ELR (cell line): Measurements from ENCODE around the gene NLRP10.
"Not testable (repeated sequence)": the region's sequence is repeated elsewhere in the genome, so short reads cannot be mapped to it uniquely, and the experiment has no call there.

ENCODE experiments used
- DNase-seq: peaks from one replicate; pipeline ENCODE4 v3.0.0-alpha.2; 2015; ENCODE audit warnings: low read depth

The NLRP10 gene, protein sequence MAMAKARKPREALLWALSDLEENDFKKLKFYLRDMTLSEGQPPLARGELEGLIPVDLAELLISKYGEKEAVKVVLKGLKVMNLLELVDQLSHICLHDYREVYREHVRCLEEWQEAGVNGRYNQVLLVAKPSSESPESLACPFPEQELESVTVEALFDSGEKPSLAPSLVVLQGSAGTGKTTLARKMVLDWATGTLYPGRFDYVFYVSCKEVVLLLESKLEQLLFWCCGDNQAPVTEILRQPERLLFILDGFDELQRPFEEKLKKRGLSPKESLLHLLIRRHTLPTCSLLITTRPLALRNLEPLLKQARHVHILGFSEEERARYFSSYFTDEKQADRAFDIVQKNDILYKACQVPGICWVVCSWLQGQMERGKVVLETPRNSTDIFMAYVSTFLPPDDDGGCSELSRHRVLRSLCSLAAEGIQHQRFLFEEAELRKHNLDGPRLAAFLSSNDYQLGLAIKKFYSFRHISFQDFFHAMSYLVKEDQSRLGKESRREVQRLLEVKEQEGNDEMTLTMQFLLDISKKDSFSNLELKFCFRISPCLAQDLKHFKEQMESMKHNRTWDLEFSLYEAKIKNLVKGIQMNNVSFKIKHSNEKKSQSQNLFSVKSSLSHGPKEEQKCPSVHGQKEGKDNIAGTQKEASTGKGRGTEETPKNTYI

GRCh38 chr11:7965386-7965785 is at the start of gene NLRP10:
NLRP10 (minus strand) TSS chr11:7965447; CDS start chr11:7963495, 1,952 bp downstream.
- peak; percentile 84 for DNase-seq

- no peak for DNase-seq
Measured at GRCh38 chr11:8013833-8014232, 48.6 kb upstream of the NLRP10 start.

- DNase-seq: peak; percentile 93
Measured at GRCh38 chr11:8011981-8012444, 46.8 kb upstream of the NLRP10 start.

DNA sequence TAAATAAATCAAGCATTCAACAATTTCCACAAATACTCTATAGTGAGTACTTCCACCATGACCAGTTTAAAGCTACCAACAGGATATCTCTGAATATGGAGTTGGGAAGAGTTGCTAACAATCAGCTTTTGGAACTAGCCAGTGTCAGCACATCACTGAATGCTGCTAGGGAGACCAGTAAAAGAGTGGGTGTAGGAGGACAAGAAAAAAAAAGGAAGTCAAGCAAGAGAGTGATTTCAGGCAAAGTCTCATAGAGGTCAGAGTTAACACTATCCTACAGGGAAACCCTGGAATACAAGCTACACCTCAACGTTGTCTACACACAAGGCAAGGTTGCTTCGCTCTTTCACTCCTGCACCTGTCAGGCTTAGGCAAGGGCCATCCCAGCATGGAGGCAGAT is 46.1 kb upstream of the NLRP10 start:
- no peak for DNase-seq

DNA sequence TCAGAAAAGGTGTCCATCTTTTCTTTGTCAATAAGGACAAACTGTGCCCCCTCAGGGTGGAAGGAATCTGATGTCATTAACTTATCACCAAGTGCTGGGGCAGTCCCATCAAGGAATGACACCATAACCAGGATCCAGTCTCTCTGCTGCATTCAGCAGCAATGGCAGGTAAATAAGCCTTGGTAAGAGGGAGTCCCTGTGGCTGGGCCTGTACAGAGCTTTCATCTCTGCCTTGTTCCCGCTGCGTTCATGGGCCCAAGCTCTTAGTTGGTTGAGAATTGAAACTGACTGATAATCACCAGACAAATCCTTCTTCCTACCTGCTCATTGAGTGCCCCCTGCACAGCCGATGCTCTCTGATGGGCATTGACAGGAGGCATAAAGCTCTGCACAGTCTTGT is 44.6 kb upstream of the NLRP10 start:
- DNase-seq: no peak

DNA sequence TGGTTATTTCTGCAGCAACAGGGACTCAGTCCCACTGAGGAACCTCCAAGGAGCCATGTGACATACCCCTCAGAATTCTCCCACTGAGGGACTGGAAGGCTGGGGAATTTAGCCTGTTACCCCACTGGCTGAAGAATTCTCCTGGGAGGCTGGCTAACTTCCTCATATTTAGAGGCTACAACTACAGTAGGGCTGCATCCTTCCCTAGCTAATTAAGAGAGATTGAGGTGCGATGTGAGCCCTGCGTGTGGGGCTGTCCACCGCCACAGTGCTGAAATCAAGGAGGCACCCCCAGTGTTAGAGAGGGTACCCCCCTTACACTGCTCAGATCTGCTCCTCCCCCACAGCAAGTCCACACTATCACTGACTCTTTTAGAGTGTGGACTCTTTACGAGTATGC is 43.0 kb upstream of the NLRP10 start:
- DNase-seq: no peak

DNA sequence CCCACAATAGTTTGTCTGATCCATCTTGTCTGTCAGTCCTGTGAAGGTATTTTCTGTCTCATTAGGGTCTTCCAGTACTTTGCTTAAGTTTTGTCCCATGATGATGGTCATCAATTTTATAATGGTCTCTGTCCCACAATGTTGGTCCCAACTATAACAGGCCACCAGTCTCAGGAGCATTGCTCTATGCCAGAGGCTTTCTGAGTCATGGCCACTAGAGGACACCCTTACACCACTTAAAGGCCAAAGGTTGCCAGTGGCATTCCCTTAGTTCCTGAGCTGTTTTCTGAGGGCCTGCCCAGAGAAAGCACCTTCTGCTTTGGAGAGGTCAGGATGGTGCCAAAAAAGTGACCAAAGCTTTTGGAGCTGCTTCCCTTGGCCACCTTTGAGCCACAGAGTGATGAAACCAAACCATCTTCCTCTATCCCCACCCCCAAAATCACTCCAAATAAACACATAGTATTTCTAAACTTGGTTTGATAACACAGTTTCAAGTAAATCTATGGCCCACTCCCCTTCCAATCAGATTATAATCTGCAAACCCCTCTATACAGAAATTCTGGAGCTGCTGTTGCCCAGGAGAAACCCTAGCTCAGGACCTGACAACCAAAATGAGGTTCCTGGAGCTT is 41.2 kb upstream of the NLRP10 start:
- DNase-seq: peak; percentile 79

DNA sequence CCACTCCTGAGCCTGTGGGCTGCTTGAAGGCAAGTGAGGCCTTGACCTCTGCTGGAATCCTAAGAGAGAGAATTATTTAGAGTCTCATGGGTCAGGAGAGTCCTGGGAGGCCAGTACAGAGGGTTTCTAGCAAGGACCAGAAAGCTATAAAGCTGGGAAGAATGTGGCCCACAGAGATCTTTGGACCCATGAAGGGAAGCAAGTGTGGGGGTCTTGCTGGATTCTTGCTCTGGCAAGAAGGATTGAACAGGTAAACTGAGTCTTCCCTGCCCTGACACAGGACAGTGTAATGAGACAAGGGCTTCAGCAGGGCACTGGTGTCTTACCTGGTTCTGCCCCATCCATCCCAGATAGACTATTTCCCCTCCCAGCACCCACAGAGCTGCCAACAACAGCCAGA is 40.3 kb upstream of the NLRP10 start:
- DNase-seq: no peak

GRCh38 chr11:8004008-8004407 is 38.8 kb upstream of the NLRP10 start:
- no peak for DNase-seq

- no peak for DNase-seq
Measured at GRCh38 chr11:8003187-8003586, 37.9 kb upstream of the NLRP10 start.

GRCh38 chr11:8002676-8003075 is 37.4 kb upstream of the NLRP10 start:
- no peak for DNase-seq

GRCh38 chr11:8000390-8000789 is 35.1 kb upstream of the NLRP10 start:
- no peak for DNase-seq

- no peak for DNase-seq
Measured at GRCh38 chr11:7999795-8000194, 34.5 kb upstream of the NLRP10 start.

- no peak for DNase-seq
Measured at GRCh38 chr11:7994581-7995278, 29.5 kb upstream of the NLRP10 start.

DNA sequence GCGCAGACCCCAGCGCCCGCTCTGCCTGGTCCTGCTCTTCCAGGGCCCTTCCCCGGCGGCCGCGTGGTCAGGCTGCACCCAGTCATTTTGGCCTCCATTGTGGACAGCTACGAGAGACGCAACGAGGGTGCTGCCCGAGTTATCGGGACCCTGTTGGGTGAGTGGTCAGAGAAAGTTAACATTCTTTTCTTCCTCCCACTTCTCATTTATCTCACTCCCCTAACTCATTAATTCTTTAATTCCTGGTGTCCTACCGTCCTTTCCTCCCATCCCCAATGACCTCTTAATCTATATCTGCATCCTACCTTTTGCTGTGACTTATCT is 22.3 kb upstream of the NLRP10 start:
- DNase-seq: not testable (repeated sequence)

- peak; percentile 100 for DNase-seq
Measured at GRCh38 chr11:7986768-7987559, 21.7 kb upstream of the NLRP10 start, which contains the start of gene EIF3F. EIF3F (plus strand) TSS chr11:7987337; CDS start chr11:7987353, 16 bp downstream.

GRCh38 chr11:7983832-7984590 is 18.8 kb upstream of the NLRP10 start:
- DNase-seq: no peak

GRCh38 chr11:7982582-7983119 is 17.4 kb upstream of the NLRP10 start:
- no peak for DNase-seq

- DNase-seq: no peak
Measured at GRCh38 chr11:7981619-7982157, 16.4 kb upstream of the NLRP10 start.

GRCh38 chr11:7977232-7977917 is 12.1 kb upstream of the NLRP10 start:
- peak; percentile 94 for DNase-seq
